K562 (cell line): ENCODE measurements around the gene TSEN34. TPM values are rescaled to one million over a fixed set of nuclear protein-coding genes. Genes with fewer than 3 reads are reported as not detected.
A peak's percentile ranks its signal among the peaks of the same experiment; 100 is the strongest.

Experiments used
- ATF6 ChIP-seq: sonication (generic); formaldehyde crosslinking; IDR thresholded peaks from 2 replicates; pipeline ENCODE4 v1.4.0; 2020; ENCODE audit warnings: mild to moderate bottlenecking, missing genetic modification reagents
- GABPB1 ChIP-seq: sonication (generic); formaldehyde crosslinking; IDR thresholded peaks from 2 replicates; pipeline ENCODE4 v1.8.0; 2022; ENCODE audit warnings: mild to moderate bottlenecking, missing genetic modification reagents
- GTF2E2 ChIP-seq: fragments of 200-800 bp; sonication (Bioruptor generic); IDR thresholded peaks from 2 replicates; pipeline ENCODE4 v1.6.1; 2016; ENCODE audit warnings: missing genetic modification characterization, missing compliant biosample characterization
- GTF2F1 ChIP-seq: IDR thresholded peaks from 2 replicates; pipeline ENCODE4 v1.6.1; 2011; ENCODE audit warnings: low read depth, low read length, improper control_type of control experiment
- PHB ChIP-seq: fragments of 250-450 bp; sonication (Bioruptor Pico); IDR thresholded peaks from 2 replicates; pipeline ENCODE4 v1.5.0; 2021
- PRMT5 ChIP-seq: sonication (generic); formaldehyde crosslinking; IDR thresholded peaks from 2 replicates; pipeline ENCODE4 v1.5.0; 2020; ENCODE audit warnings: missing genetic modification reagents
- RBM17 ChIP-seq: fragments of 200-400 bp; formaldehyde crosslinking; IDR thresholded peaks from 2 replicates; pipeline ENCODE4 v1.6.1; 2017; ENCODE audit warnings: low read depth, mild to moderate bottlenecking, low read length, borderline replicate concordance
- RFX7 ChIP-seq: fragments of 250-450 bp; sonication (Bioruptor Pico); IDR thresholded peaks from 2 replicates; pipeline ENCODE4 v1.5.1; 2021; ENCODE audit warnings: mild to moderate bottlenecking
- RNF2 ChIP-seq: sonication (generic); IDR thresholded peaks from 2 replicates; pipeline ENCODE4 v1.6.1; 2016
- RUNX1 ChIP-seq: sonication (generic); IDR thresholded peaks from 2 replicates; pipeline ENCODE4 v1.6.1; 2016; ENCODE audit warnings: antibody characterized with exemption, low read depth
- SRF ChIP-seq, 2 experiments: fragments of 250-450, 450-650 bp in 1 of 2; sonication (Bioruptor Pico) in 1 of 2; sonication (generic) in 1 of 2; formaldehyde crosslinking; IDR thresholded peaks; 2 replicates each; pipeline versions ENCODE4 v1.5.0 to v1.5.1; 2020 to 2022; ENCODE audit warnings: mild to moderate bottlenecking in 1 of 2, missing genetic modification reagents in 1 of 2
- UBTF ChIP-seq, 2 experiments: IDR thresholded peaks; 2 replicates each; pipeline ENCODE4 v1.6.1; 2012; ENCODE audit warnings: improper control_type of control experiment in 2 of 2, low read depth in 2 of 2, low read length in 2 of 2, borderline replicate concordance in 1 of 2
- XRCC4 ChIP-seq: IDR thresholded peaks from one replicate; pipeline ENCODE4 v1.6.1; 2011; ENCODE audit not compliant: insufficient read depth, insufficient read length; ENCODE audit errors: extremely low read depth
- YY1 ChIP-seq, 3 experiments: IDR thresholded peaks; 2 replicates each; pipeline ENCODE4 v1.6.1; 2011; ENCODE audit warnings: low read length in 2 of 3, mild to moderate bottlenecking in 2 of 3, moderate library complexity in 2 of 3, borderline replicate concordance in 1 of 3, control low read depth in 1 of 3, low read depth in 1 of 3; ENCODE audit not compliant: insufficient read depth in 3 of 3, insufficient replicate concordance in 2 of 3, control insufficient read depth in 1 of 3, insufficient read length in 1 of 3; ENCODE audit errors: extremely low read depth in 1 of 3
- ZNF124 ChIP-seq: sonication (generic); formaldehyde crosslinking; IDR thresholded peaks from 2 replicates; pipeline ENCODE4 v1.8.1; 2022; ENCODE audit warnings: missing genetic modification reagents
- ZNF165 ChIP-seq: fragments of 250-450 bp; sonication (Bioruptor Pico); IDR thresholded peaks from 2 replicates; pipeline ENCODE4 v1.4.0; 2020; ENCODE audit warnings: borderline replicate concordance
- ZNF175 ChIP-seq: fragments of 200-800 bp; sonication (Bioruptor generic); IDR thresholded peaks from 2 replicates; pipeline ENCODE4 v1.6.1; 2016; ENCODE audit warnings: low read depth, mild to moderate bottlenecking, missing genetic modification characterization, missing compliant biosample characterization
- ZNF232 ChIP-seq: sonication (generic); formaldehyde crosslinking; IDR thresholded peaks from 2 replicates; pipeline ENCODE4 v1.8.0; 2022; ENCODE audit warnings: mild to moderate bottlenecking, missing genetic modification reagents
- ZNF311 ChIP-seq: fragments of 250-450 bp; sonication (Bioruptor Pico); IDR thresholded peaks from 2 replicates; pipeline ENCODE4 v1.4.0; 2020; ENCODE audit warnings: mild to moderate bottlenecking, moderate library complexity
- polyA plus RNA-seq, 8 experiments: library from polyadenylated mRNA; depleted of rRNA in 4 of 8; stranded (reverse) in 5 of 8; unstranded in 3 of 8; fragments of >200 nt; fragmentation: Nextera tagmentation in 2 of 8; fragmentation: Illumina TruSeq in 1 of 8; extraction: Ambion mirVana in 2 of 8; extraction: Trizol in 1 of 8; gene quantifications; 2 replicates each; pipeline versions ENCODE4 v1.2.1 to v1.2.3, GENCODE V29; 2011 to 2014; ENCODE audit warnings: inconsistent platforms in 1 of 8, missing spikeins in 1 of 8
- total RNA-seq, 7 experiments: library from RNA; depleted of rRNA in 6 of 7; stranded (reverse); fragments of >200 nt in 6 of 7; fragmentation: Illumina TruSeq in 2 of 7; extraction: Trizol in 2 of 7; gene quantifications; 2 replicates each; pipeline versions ENCODE4 v1.2.1 to v1.2.3, GENCODE V29; 2011 to 2021; ENCODE audit warnings: low replicate concordance in 1 of 7
- TF ChIP-seq, protein P1 (sequence below): fragments of 150-350 bp; conservative IDR thresholded peaks from 2 replicates; pipeline ENCODE4 v1.6.1; 2014; ENCODE audit warnings: low read length

TSEN34 gene
- total and polyA plus RNA-seq, 9 of the 15 experiments (the other 6 are each of a cell fraction or from before 2014, with no cell fraction given): 3.1 to 57.6 (median 29.5) TPM

GRCh38 chr19:54189145-54189734 is 1.9 kb upstream of the TSEN34 start, which contains the start of gene MBOAT7 (continued):
- no peak; the same call in 1 of the 2 replicates for TF ChIP-seq ATF6 (CRISPR knock-in tag)
- TF ChIP-seq UBTF (IDR thresholded peaks at IDR 0.05; ENCODE audit: borderline replicate concordance in 1 of 2, low read depth in 2 of 2, low read length in 2 of 2): peak; percentile 66 to 85; a peak in 2 of 4 replicates
- no peak for TF ChIP-seq GTF2E2
- TF ChIP-seq GTF2F1: no peak
- TF ChIP-seq RBM17: no peak
- TF ChIP-seq RFX7 (CRISPR knock-in tag): no peak
- TF ChIP-seq PRMT5 (CRISPR knock-in tag): no peak
- TF ChIP-seq ZNF175 (CRISPR knock-in tag): no peak
- no peak for TF ChIP-seq ZNF165 (CRISPR knock-in tag)
- TF ChIP-seq, protein P1, sequence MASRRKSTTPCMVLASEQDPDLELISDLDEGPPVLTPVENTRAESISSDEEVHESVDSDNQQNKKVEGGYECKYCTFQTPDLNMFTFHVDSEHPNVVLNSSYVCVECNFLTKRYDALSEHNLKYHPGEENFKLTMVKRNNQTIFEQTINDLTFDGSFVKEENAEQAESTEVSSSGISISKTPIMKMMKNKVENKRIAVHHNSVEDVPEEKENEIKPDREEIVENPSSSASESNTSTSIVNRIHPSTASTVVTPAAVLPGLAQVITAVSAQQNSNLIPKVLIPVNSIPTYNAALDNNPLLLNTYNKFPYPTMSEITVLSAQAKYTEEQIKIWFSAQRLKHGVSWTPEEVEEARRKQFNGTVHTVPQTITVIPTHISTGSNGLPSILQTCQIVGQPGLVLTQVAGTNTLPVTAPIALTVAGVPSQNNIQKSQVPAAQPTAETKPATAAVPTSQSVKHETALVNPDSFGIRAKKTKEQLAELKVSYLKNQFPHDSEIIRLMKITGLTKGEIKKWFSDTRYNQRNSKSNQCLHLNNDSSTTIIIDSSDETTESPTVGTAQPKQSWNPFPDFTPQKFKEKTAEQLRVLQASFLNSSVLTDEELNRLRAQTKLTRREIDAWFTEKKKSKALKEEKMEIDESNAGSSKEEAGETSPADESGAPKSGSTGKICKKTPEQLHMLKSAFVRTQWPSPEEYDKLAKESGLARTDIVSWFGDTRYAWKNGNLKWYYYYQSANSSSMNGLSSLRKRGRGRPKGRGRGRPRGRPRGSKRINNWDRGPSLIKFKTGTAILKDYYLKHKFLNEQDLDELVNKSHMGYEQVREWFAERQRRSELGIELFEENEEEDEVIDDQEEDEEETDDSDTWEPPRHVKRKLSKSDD: no peak
- TF ChIP-seq PHB: no peak
- TF ChIP-seq RNF2: 0 out of 2 replicates have a peak, but pooled peaks have one; percentile 28
- TF ChIP-seq ZNF124: no peak
- no peak for TF ChIP-seq GABPB1 (CRISPR knock-in tag)
- TF ChIP-seq RUNX1: no peak
- TF ChIP-seq SRF (CRISPR knock-in tag; IDR thresholded peaks at IDR 0.05): peak in 1 of 2 experiments; percentile 2; a peak in 1 of 4 replicates
- TF ChIP-seq ZNF232 (CRISPR knock-in tag): no peak
- no peak for TF ChIP-seq XRCC4
- TF ChIP-seq YY1 (IDR thresholded peaks at IDR 0.05; ENCODE audit: borderline replicate concordance in 1 of 3, control insufficient read depth in 1 of 3, extremely low read depth in 1 of 3, insufficient read depth in 3 of 3, insufficient read length in 1 of 3, insufficient replicate concordance in 2 of 3, low read depth in 1 of 3, low read length in 2 of 3): peak in 2 of 3 experiments; percentile 53 to 59
- TF ChIP-seq ZNF311: no peak
